HepG2 (cell line): ENCODE data around the gene FOXA1. TPM values are rescaled to one million over a fixed set of nuclear protein-coding genes. Genes with fewer than 3 reads are reported as not detected.

Experiments used
- ATRX ChIP-seq: sonication (generic); formaldehyde crosslinking; IDR thresholded peaks from 2 replicates; pipeline ENCODE4 v1.4.0; 2020; ENCODE audit warnings: missing genetic modification reagents, borderline replicate concordance
- NR2F2 ChIP-seq: IDR thresholded peaks from 2 replicates; pipeline ENCODE4 v1.6.1; 2012; ENCODE audit warnings: low read depth, inconsistent platforms, borderline replicate concordance
- PAF1 ChIP-seq: IDR thresholded peaks from 2 replicates; pipeline ENCODE4 v1.6.1; 2016; ENCODE audit warnings: missing genetic modification reagents, missing compliant biosample characterization
- REL ChIP-seq: sonication (generic); formaldehyde crosslinking; conservative IDR thresholded peaks from 2 replicates; pipeline ENCODE4 v1.8.0; 2022; ENCODE audit warnings: mild to moderate bottlenecking, missing genetic modification reagents, moderate library complexity
- U2AF2 ChIP-seq: fragments of 200-400 bp; formaldehyde crosslinking; IDR thresholded peaks from 2 replicates; pipeline ENCODE4 v1.6.1; 2017; ENCODE audit warnings: low read depth, mild to moderate bottlenecking, low read length
- ZBTB3 ChIP-seq: sonication (generic); formaldehyde crosslinking; IDR thresholded peaks from 2 replicates; pipeline ENCODE4 v1.4.0; 2020; ENCODE audit warnings: low read depth, mild to moderate bottlenecking, moderate library complexity, missing genetic modification reagents, borderline replicate concordance
- ZFP1 ChIP-seq: IDR thresholded peaks from 2 replicates; pipeline ENCODE4 v1.6.1; 2016
- ZFYVE20 ChIP-seq: sonication (generic); formaldehyde crosslinking; IDR thresholded peaks from 2 replicates; pipeline ENCODE4 v1.8.0; 2023; ENCODE audit warnings: low read depth, mild to moderate bottlenecking, moderate library complexity, missing genetic modification reagents, borderline replicate concordance
- ZNF235 ChIP-seq: sonication (generic); formaldehyde crosslinking; IDR thresholded peaks from 2 replicates; pipeline ENCODE4 v1.8.1; 2023; ENCODE audit warnings: mild to moderate bottlenecking, missing genetic modification reagents, borderline replicate concordance
- ZNF607 ChIP-seq: sonication (generic); formaldehyde crosslinking; IDR thresholded peaks from 2 replicates; pipeline ENCODE4 v1.5.1; 2020; ENCODE audit warnings: missing genetic modification reagents, mild to moderate bottlenecking, borderline replicate concordance
- ZNF766 ChIP-seq: sonication (generic); formaldehyde crosslinking; IDR thresholded peaks from 2 replicates; pipeline ENCODE4 v1.5.0; 2020; ENCODE audit warnings: missing genetic modification reagents, borderline replicate concordance
- polyA plus RNA-seq, 8 experiments: library from polyadenylated mRNA; depleted of rRNA in 3 of 8; stranded (reverse) in 7 of 8; unstranded in 1 of 8; fragments of >200 nt; fragmentation: Illumina TruSeq in 4 of 8; extraction: Trizol in 4 of 8; gene quantifications; 2 replicates each; pipeline versions ENCODE4 v1.2.1 to v1.2.3, GENCODE V29; 2011 to 2016; ENCODE audit warnings: low read depth in 4 of 8, missing spikeins in 1 of 8, mixed read lengths in 1 of 8; ENCODE audit not compliant: insufficient read depth in 1 of 8
- total RNA-seq, 5 experiments: library from RNA; depleted of rRNA; stranded (reverse); fragments of >200 nt; fragmentation: Illumina TruSeq; extraction: Trizol; gene quantifications; 2 replicates each; pipeline ENCODE4 v1.2.3, GENCODE V29; 2016; ENCODE audit warnings: low read depth in 1 of 5
- TF ChIP-seq, protein P1 (sequence below): sonication (generic); formaldehyde crosslinking; conservative IDR thresholded peaks from 2 replicates; pipeline ENCODE4 v1.8.0; 2022; ENCODE audit warnings: mild to moderate bottlenecking, moderate library complexity, missing genetic modification reagents
- TF ChIP-seq, protein P2 (sequence below): sonication (generic); formaldehyde crosslinking; IDR thresholded peaks from 2 replicates; pipeline ENCODE4 v1.5.0; 2020; ENCODE audit warnings: missing genetic modification reagents, mild to moderate bottlenecking, borderline replicate concordance
- TF ChIP-seq, protein P3 (sequence below): sonication (generic); formaldehyde crosslinking; IDR thresholded peaks from 2 replicates; pipeline ENCODE4 v1.8.1; 2023; ENCODE audit warnings: mild to moderate bottlenecking, missing genetic modification reagents
- TF ChIP-seq, protein P4 (sequence below): sonication (generic); formaldehyde crosslinking; IDR thresholded peaks from 2 replicates; pipeline ENCODE4 v1.4.0; 2020; ENCODE audit warnings: missing genetic modification reagents
- TF ChIP-seq, protein P5 (sequence below): sonication (generic); formaldehyde crosslinking; IDR thresholded peaks from 2 replicates; pipeline ENCODE4 v1.8.0; 2022; ENCODE audit warnings: missing genetic modification reagents, mild to moderate bottlenecking, moderate library complexity, borderline replicate concordance

The FOXA1 gene
- total and polyA plus RNA-seq, 2 of the 13 experiments (the other 11 are each of a cell fraction or from before 2014, with no cell fraction given): 43.4 to 58.6 TPM

DNA sequence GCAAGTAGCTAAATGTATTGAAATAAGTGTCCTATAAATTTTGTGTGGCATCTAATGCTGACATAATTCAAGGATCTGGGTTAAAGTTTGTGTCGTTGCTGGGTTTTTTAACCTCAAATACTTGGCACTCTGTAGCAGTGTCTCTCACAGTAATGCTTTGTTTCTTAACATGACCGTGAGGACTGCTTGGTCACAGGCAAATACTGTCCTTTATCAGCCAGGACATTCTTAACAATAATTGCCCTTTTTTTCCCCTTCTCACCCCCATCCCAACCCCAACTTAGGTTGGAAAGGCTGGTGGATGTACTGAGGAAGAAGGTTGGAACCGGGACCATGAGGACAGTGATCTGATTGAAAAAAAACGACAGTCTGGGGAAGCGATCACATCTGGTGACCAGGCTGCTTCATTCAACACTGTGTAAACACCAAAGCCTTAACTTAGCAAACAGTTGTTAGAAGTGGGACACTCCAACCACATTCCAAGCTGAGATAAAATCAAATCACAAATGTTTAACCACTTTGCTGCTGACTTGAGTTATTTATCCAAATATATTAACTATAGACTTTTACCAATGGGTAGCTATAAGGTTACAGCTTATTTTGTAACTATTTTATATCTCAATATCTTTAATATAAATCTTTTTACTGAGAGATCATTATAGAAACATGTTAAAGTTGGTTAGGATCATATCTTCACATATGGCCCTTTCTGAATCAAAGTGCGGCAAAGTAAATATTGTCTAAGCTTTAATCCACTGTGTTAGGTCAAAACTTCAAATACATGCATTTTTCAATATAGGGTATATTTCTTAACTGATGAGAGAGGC, 48.2 kb downstream of the FOXA1 start (continued):
- TF ChIP-seq, protein P1, sequence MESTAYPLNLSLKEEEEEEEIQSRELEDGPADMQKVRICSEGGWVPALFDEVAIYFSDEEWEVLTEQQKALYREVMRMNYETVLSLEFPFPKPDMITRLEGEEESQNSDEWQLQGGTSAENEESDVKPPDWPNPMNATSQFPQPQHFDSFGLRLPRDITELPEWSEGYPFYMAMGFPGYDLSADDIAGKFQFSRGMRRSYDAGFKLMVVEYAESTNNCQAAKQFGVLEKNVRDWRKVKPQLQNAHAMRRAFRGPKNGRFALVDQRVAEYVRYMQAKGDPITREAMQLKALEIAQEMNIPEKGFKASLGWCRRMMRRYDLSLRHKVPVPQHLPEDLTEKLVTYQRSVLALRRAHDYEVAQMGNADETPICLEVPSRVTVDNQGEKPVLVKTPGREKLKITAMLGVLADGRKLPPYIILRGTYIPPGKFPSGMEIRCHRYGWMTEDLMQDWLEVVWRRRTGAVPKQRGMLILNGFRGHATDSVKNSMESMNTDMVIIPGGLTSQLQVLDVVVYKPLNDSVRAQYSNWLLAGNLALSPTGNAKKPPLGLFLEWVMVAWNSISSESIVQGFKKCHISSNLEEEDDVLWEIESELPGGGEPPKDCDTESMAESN (CRISPR knock-in tag): peak; percentile 83
- TF ChIP-seq PAF1 (CRISPR knock-in tag) (no peak), ZNF766 (CRISPR knock-in tag) (0 out of 2 replicates have a peak, but pooled peaks have one; percentile 79), ATRX (CRISPR knock-in tag) (no peak; the same call in 1 of the 2 replicates), ZBTB3 (CRISPR knock-in tag) (no peak), ZNF607 (CRISPR knock-in tag) (no peak), ZNF235 (CRISPR knock-in tag) (no peak), ZFYVE20 (no peak), ZFP1 (CRISPR knock-in tag) (peak; percentile 97), NR2F2 (peak; percentile 95), REL (CRISPR knock-in tag) (peak; percentile 34; the same call in 1 of the 2 replicates), U2AF2 (no peak)
- TF ChIP-seq, protein P2, sequence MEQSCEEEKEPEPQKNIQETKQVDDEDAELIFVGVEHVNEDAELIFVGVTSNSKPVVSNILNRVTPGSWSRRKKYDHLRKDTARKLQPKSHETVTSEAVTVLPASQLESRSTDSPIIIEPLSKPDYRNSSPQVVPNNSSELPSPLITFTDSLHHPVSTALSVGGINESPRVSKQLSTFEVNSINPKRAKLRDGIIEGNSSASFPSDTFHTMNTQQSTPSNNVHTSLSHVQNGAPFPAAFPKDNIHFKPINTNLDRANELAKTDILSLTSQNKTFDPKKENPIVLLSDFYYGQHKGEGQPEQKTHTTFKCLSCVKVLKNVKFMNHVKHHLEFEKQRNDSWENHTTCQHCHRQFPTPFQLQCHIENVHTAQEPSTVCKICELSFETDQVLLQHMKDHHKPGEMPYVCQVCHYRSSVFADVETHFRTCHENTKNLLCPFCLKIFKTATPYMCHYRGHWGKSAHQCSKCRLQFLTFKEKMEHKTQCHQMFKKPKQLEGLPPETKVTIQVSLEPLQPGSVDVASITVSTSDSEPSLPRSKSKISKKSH (CRISPR knock-in tag): no peak
- TF ChIP-seq, protein P3, sequence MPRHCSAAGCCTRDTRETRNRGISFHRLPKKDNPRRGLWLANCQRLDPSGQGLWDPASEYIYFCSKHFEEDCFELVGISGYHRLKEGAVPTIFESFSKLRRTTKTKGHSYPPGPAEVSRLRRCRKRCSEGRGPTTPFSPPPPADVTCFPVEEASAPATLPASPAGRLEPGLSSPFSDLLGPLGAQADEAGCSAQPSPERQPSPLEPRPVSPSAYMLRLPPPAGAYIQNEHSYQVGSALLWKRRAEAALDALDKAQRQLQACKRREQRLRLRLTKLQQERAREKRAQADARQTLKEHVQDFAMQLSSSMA (CRISPR knock-in tag): no peak
- TF ChIP-seq, protein P4, sequence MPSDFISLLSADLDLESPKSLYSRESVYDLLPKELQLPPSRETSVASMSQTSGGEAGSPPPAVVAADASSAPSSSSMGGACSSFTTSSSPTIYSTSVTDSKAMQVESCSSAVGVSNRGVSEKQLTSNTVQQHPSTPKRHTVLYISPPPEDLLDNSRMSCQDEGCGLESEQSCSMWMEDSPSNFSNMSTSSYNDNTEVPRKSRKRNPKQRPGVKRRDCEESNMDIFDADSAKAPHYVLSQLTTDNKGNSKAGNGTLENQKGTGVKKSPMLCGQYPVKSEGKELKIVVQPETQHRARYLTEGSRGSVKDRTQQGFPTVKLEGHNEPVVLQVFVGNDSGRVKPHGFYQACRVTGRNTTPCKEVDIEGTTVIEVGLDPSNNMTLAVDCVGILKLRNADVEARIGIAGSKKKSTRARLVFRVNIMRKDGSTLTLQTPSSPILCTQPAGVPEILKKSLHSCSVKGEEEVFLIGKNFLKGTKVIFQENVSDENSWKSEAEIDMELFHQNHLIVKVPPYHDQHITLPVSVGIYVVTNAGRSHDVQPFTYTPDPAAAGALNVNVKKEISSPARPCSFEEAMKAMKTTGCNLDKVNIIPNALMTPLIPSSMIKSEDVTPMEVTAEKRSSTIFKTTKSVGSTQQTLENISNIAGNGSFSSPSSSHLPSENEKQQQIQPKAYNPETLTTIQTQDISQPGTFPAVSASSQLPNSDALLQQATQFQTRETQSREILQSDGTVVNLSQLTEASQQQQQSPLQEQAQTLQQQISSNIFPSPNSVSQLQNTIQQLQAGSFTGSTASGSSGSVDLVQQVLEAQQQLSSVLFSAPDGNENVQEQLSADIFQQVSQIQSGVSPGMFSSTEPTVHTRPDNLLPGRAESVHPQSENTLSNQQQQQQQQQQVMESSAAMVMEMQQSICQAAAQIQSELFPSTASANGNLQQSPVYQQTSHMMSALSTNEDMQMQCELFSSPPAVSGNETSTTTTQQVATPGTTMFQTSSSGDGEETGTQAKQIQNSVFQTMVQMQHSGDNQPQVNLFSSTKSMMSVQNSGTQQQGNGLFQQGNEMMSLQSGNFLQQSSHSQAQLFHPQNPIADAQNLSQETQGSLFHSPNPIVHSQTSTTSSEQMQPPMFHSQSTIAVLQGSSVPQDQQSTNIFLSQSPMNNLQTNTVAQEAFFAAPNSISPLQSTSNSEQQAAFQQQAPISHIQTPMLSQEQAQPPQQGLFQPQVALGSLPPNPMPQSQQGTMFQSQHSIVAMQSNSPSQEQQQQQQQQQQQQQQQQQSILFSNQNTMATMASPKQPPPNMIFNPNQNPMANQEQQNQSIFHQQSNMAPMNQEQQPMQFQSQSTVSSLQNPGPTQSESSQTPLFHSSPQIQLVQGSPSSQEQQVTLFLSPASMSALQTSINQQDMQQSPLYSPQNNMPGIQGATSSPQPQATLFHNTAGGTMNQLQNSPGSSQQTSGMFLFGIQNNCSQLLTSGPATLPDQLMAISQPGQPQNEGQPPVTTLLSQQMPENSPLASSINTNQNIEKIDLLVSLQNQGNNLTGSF (CRISPR knock-in tag): no peak
- TF ChIP-seq, protein P5, sequence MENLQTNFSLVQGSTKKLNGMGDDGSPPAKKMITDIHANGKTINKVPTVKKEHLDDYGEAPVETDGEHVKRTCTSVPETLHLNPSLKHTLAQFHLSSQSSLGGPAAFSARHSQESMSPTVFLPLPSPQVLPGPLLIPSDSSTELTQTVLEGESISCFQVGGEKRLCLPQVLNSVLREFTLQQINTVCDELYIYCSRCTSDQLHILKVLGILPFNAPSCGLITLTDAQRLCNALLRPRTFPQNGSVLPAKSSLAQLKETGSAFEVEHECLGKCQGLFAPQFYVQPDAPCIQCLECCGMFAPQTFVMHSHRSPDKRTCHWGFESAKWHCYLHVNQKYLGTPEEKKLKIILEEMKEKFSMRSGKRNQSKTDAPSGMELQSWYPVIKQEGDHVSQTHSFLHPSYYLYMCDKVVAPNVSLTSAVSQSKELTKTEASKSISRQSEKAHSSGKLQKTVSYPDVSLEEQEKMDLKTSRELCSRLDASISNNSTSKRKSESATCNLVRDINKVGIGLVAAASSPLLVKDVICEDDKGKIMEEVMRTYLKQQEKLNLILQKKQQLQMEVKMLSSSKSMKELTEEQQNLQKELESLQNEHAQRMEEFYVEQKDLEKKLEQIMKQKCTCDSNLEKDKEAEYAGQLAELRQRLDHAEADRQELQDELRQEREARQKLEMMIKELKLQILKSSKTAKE (CRISPR knock-in tag): peak; percentile 95
